Stomach (tissue), 4 donors: ENCODE results near the gene ITGA2.

Experiments used
- EP300 ChIP-seq: sonication (generic); formaldehyde crosslinking; IDR thresholded peaks from one replicate; pipeline ENCODE4 v1.6.1; 2017; ENCODE audit warnings: antibody characterized with exemption
- POLR2A ChIP-seq, 4 donors: fragments of 450-650 bp; IDR thresholded peaks; one replicate each; pipeline ENCODE4 v1.6.1; 2016; ENCODE audit warnings: antibody characterized with exemption in 4 of 4, control low read depth in 2 of 4, mild to moderate bottlenecking in 1 of 4, moderate library complexity in 1 of 4
- POLR2AphosphoS5 ChIP-seq, 3 donors: sonication (generic); formaldehyde crosslinking; IDR thresholded peaks; one replicate each; pipeline ENCODE4 v1.6.1; 2016; ENCODE audit warnings: antibody characterized with exemption in 3 of 3
- TF ChIP-seq, protein P1 (sequence below), 7 experiments: fragments of 450-650 bp in 4 of 7; fragments of 200-600 bp in 3 of 7; sonication (generic) in 3 of 7; IDR thresholded peaks; one replicate each; pipeline ENCODE4 v1.5.1; 2016 to 2019; ENCODE audit warnings: antibody characterized with exemption in 7 of 7, control low read depth in 2 of 7, mild to moderate bottlenecking in 1 of 7

DNA sequence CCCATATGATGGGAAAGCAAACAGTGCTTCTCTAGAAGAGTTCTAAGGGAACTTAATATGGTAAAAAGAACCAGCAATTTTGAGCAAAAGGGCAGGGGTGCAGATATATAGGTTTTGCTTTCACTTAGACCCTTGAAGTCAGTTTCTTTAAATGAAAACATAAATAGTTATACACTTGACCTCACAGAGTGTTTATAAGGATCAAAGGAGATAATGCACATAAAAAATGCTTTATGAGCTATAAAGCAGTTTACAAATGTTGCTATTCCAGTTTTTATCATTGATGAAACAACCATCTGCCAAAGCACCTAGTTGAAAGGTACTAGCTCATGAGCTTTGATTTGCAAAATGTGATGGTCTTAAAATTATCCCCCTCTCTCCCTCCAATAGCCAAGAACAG, 45.7 kb downstream of the ITGA2 start:
- TF ChIP-seq POLR2AphosphoS5 (IDR thresholded peaks at IDR 0.05) (no peak), EP300 (no peak), POLR2A (IDR thresholded peaks at IDR 0.05) (no peak)
- TF ChIP-seq, protein P1, sequence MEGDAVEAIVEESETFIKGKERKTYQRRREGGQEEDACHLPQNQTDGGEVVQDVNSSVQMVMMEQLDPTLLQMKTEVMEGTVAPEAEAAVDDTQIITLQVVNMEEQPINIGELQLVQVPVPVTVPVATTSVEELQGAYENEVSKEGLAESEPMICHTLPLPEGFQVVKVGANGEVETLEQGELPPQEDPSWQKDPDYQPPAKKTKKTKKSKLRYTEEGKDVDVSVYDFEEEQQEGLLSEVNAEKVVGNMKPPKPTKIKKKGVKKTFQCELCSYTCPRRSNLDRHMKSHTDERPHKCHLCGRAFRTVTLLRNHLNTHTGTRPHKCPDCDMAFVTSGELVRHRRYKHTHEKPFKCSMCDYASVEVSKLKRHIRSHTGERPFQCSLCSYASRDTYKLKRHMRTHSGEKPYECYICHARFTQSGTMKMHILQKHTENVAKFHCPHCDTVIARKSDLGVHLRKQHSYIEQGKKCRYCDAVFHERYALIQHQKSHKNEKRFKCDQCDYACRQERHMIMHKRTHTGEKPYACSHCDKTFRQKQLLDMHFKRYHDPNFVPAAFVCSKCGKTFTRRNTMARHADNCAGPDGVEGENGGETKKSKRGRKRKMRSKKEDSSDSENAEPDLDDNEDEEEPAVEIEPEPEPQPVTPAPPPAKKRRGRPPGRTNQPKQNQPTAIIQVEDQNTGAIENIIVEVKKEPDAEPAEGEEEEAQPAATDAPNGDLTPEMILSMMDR (IDR thresholded peaks at IDR 0.05), result no peak
